NOMO-1 treated with dmso at 0.1 percent for 144 hours (cell line): ENCODE data around the gene TIAM2.
"Not testable (repeated sequence)": the region's sequence is repeated elsewhere in the genome, so short reads cannot be mapped to it uniquely, and the experiment has no call there.

Source experiments
- DNase-seq: peaks from one replicate; lab custom pipeline; 2025; ENCODE audit not compliant: unreplicated experiment; lab: John Stamatoyannopoulos, UW

Gene TIAM2

GRCh38 chr6:155188707-155189496 lies 193.8 kb downstream of the TIAM2 start:
- no peak for DNase-seq

GRCh38 chr6:155190677-155191076 lies 195.6 kb downstream of the TIAM2 start:
- DNase-seq = no peak

- DNase-seq = no peak
These were observed 198.4 kb downstream of the TIAM2 start for GRCh38 chr6:155193526-155193925.

- DNase-seq = no peak
These were observed 199.3 kb downstream of the TIAM2 start for GRCh38 chr6:155194399-155194798.

- no peak for DNase-seq
These were observed 200.8 kb downstream of the TIAM2 start for GRCh38 chr6:155195903-155196302.

GRCh38 chr6:155196911-155197310 lies 201.8 kb downstream of the TIAM2 start:
- DNase-seq = no peak

GRCh38 chr6:155197932-155198331 lies 202.8 kb downstream of the TIAM2 start:
- no peak for DNase-seq

- DNase-seq = no peak
These were observed 204.9 kb downstream of the TIAM2 start for GRCh38 chr6:155200012-155200411.

- no peak for DNase-seq
These were observed 206.5 kb downstream of the TIAM2 start for GRCh38 chr6:155201461-155202226.

GRCh38 chr6:155207223-155207622 lies 212.1 kb downstream of the TIAM2 start:
- no peak for DNase-seq

- no peak for DNase-seq
These were observed 217.0 kb downstream of the TIAM2 start for GRCh38 chr6:155212106-155212505.

- no peak for DNase-seq
These were observed 217.7 kb downstream of the TIAM2 start for GRCh38 chr6:155212616-155213380.

GRCh38 chr6:155213611-155214372 lies 218.7 kb downstream of the TIAM2 start:
- no peak for DNase-seq

GRCh38 chr6:155215906-155216305 lies 220.8 kb downstream of the TIAM2 start:
- DNase-seq = no peak

GRCh38 chr6:155216312-155217046 lies 221.4 kb downstream of the TIAM2 start:
- DNase-seq = no peak

GRCh38 chr6:155218711-155219110 lies 223.6 kb downstream of the TIAM2 start:
- DNase-seq = not testable (repeated sequence)

- no peak for DNase-seq
These were observed 224.2 kb downstream of the TIAM2 start for GRCh38 chr6:155219299-155219698.

- DNase-seq = no peak
These were observed 224.8 kb downstream of the TIAM2 start for GRCh38 chr6:155219858-155220301.

- no peak for DNase-seq
These were observed 226.0 kb downstream of the TIAM2 start for GRCh38 chr6:155221086-155221485.

GRCh38 chr6:155222506-155222905 lies 227.4 kb downstream of the TIAM2 start:
- DNase-seq = no peak
